K562 (cell line): Measurements from ENCODE around the gene WASHC2C. TPM values are rescaled to one million over a fixed set of nuclear protein-coding genes. Genes with fewer than 3 reads are reported as not detected.
"Not testable (repeated sequence)": the region's sequence is repeated elsewhere in the genome, so short reads cannot be mapped to it uniquely, and the experiment has no call there.

Source experiments
- ATAC-seq: fragments of 200-7000 bp; cut with Tn5 transposase; 3 replicates; pipeline ENCODE4 v1.9.1; 2020; ENCODE audit warnings: moderate library complexity
- Bru-seq: library from RNA; stranded (reverse); fragments of 400-500 nt; gene quantifications from one replicate; lab custom pipeline; 2021; lab: Mats Ljungman, UMichigan
- BruChase-seq, 2 experiments: library from RNA; stranded (reverse); fragments of 400-500 nt; gene quantifications; one replicate each; lab custom pipeline; 2021; lab: Mats Ljungman, UMichigan
- BruUV-seq: library from RNA; stranded (reverse); fragments of 400-500 nt; replicated peaks from 2 replicates; lab custom pipeline; 2021; lab: Mats Ljungman, UMichigan
- CTCF ChIA-PET: fragments of 300-600 bp; formaldehyde crosslinking; extraction: SDS; loops from one replicate; lab custom pipeline; 2021; ENCODE audit warnings: low intra/inter-chr PET ratio; lab: Yijun Ruan, JAX
- POLR2A ChIA-PET: fragments of 300-600, 350-650 bp; sonication (Branson Sonifier 250); formaldehyde crosslinking; extraction: SDS; loops from one replicate; lab custom pipeline; 2021; ENCODE audit warnings: antibody characterized with exemption, inconsistent platforms; lab: Yijun Ruan, JAX
- DNase-seq, 4 experiments: peaks; one replicate each; pipeline versions ENCODE4 v3.0.0 to v3.0.0-alpha.2; 2011 to 2018; ENCODE audit warnings: low spot score in 3 of 4, mixed read lengths in 3 of 4; ENCODE audit errors: extremely low read depth in 1 of 4
- FAIRE-seq: peaks from 2 replicates; lab custom pipeline; 2011; peaks lifted over from hg19 to GRCh38; lab: Jason Lieb, UNC
- H2AFZ ChIP-seq: 2 replicates; pipeline ENCODE4 v1.6.0; 2011; ENCODE audit warnings: low read depth, low read length, control low read depth, inconsistent platforms
- H3K27ac ChIP-seq: fragments of 200-600 bp; 3 replicates; pipeline ENCODE4 v1.8.0; 2011; ENCODE audit warnings: low read depth, mild to moderate bottlenecking, control low read depth, inconsistent platforms, low read length, moderate library complexity, mixed read lengths; ENCODE audit errors: extremely low read depth
- H3K27me3 ChIP-seq, 2 experiments: fragments of 300-600 bp in 1 of 2; 2 replicates in 1 of 2; 3 replicates in 1 of 2; pipeline versions ENCODE4 v1.6.0 to v1.8.0; 2011; ENCODE audit warnings: inconsistent platforms in 2 of 2, low read length in 2 of 2, mild to moderate bottlenecking in 1 of 2, mixed read lengths in 1 of 2, moderate library complexity in 1 of 2; ENCODE audit not compliant: control insufficient read depth in 2 of 2, insufficient read depth in 2 of 2
- H3K36me3 ChIP-seq: fragments of 300-600 bp; 3 replicates; pipeline ENCODE4 v1.8.0; 2011; ENCODE audit warnings: mild to moderate bottlenecking, low read length, inconsistent platforms; ENCODE audit not compliant: control insufficient read depth, insufficient read depth
- H3K4me1 ChIP-seq, 2 experiments: fragments of 200-600 bp in 1 of 2; replicated peaks in 1 of 2; 2 replicates in 1 of 2; 3 replicates in 1 of 2; pipeline versions ENCODE4 v1.5.1 to v1.8.0; 2011; ENCODE audit warnings: inconsistent platforms in 2 of 2, low read length in 2 of 2, mild to moderate bottlenecking in 1 of 2, mixed read lengths in 1 of 2, moderate library complexity in 1 of 2; ENCODE audit not compliant: control insufficient read depth in 2 of 2, insufficient read depth in 2 of 2
- H3K4me2 ChIP-seq: 2 replicates; pipeline ENCODE4 v1.6.1; 2011; ENCODE audit warnings: low read length, control low read depth, inconsistent platforms, mixed read lengths; ENCODE audit not compliant: insufficient read depth
- H3K4me3 ChIP-seq: fragments of 200-600 bp; sonication (generic), shearing (Covaris generic); 2 replicates; pipeline ENCODE4 v1.5.1; 2016; ENCODE audit warnings: control low read depth, inconsistent platforms
- H3K79me2 ChIP-seq: fragments of 200-600 bp; 3 replicates; pipeline ENCODE4 v1.8.0; 2011; ENCODE audit warnings: low read length, inconsistent platforms; ENCODE audit not compliant: control insufficient read depth, insufficient read depth
- H3K9ac ChIP-seq, 2 experiments: 2 replicates each; pipeline versions ENCODE4 v1.6.0 to v1.6.1; 2011; ENCODE audit warnings: low read depth in 2 of 2, low read length in 2 of 2, control low read depth in 1 of 2, inconsistent platforms in 1 of 2, mild to moderate bottlenecking in 1 of 2, mixed read lengths in 1 of 2; ENCODE audit not compliant: insufficient read depth in 1 of 2
- H3K9me1 ChIP-seq: one replicate; pipeline ENCODE4 v1.6.0; 2011; ENCODE audit warnings: inconsistent platforms, mild to moderate bottlenecking, low read length, moderate library complexity; ENCODE audit not compliant: control insufficient read depth, insufficient read depth
- H3K9me3 ChIP-seq: replicated peaks from 2 replicates; pipeline ENCODE4 v1.5.1; 2011; ENCODE audit warnings: low read depth, low read length, inconsistent platforms; ENCODE audit not compliant: control insufficient read depth, insufficient read depth
- H4K20me1 ChIP-seq: replicated peaks from 2 replicates; pipeline ENCODE4 v1.6.1; 2011; ENCODE audit warnings: low read length, inconsistent platforms, mixed read lengths; ENCODE audit not compliant: control insufficient read depth, insufficient read depth
- ETV5 ChIP-seq: sonication (generic); formaldehyde crosslinking; IDR thresholded peaks from 2 replicates; pipeline ENCODE4 v1.4.0; 2020; ENCODE audit warnings: low read depth, mild to moderate bottlenecking, missing genetic modification reagents
- L3MBTL2 ChIP-seq: fragments of 450-650 bp; IDR thresholded peaks from 2 replicates; pipeline ENCODE4 v1.6.1; 2016; ENCODE audit warnings: mild to moderate bottlenecking, moderate library complexity
- SMAD4 ChIP-seq: fragments of 250-450 bp; sonication (Bioruptor Pico); conservative IDR thresholded peaks from 2 replicates; pipeline ENCODE4 v1.8.0; 2021; ENCODE audit warnings: inconsistent platforms, mild to moderate bottlenecking, moderate library complexity
- TFAP4 ChIP-seq: sonication (generic); formaldehyde crosslinking; IDR thresholded peaks from 2 replicates; pipeline ENCODE4 v1.8.0; 2022; ENCODE audit warnings: missing genetic modification reagents, mild to moderate bottlenecking, moderate library complexity, borderline replicate concordance
- WGBS: fragments of 100-300 bp; shearing (Covaris generic); methylation state at CpG from one replicate; pipeline ENCODE4 v1.1.6; 2016; ENCODE audit warnings: low coverage, mixed read lengths; ENCODE audit not compliant: insufficient coverage; ENCODE audit errors: missing lambda C conversion rate; 5-methylcytosine and 5-hydroxymethylcytosine counted together
- in situ Hi-C: fragments of 300-500 bp; cut with MboI; formaldehyde crosslinking; loops from 4 replicates; pipeline ENCODE4 v1.15.0; 2018; ENCODE audit warnings: inconsistent platforms, mixed read lengths
- intact Hi-C: fragments of 100-400 bp; cut with micrococcal nuclease; formaldehyde crosslinking; loops from 2 replicates; pipeline ENCODE4 v1.14.2; 2022
- long read RNA-seq, 3 experiments: library from polyadenylated mRNA in 2 of 3; library from RNA in 1 of 3; unstranded in 2 of 3; stranded (forward) in 1 of 3; transcript quantifications; one replicate each; pipeline ENCODE4 v2.0.0, GENCODE V29; 2019 to 2022
- polyA minus RNA-seq, 3 experiments: library from RNA; depleted of rRNA, polyadenylated mRNA; stranded (reverse); fragments of >200 nt; gene quantifications; 2 replicates each; pipeline ENCODE4 v1.2.3, GENCODE V29; 2011
- polyA plus RNA-seq, 8 experiments: library from polyadenylated mRNA; depleted of rRNA in 4 of 8; stranded (reverse) in 5 of 8; unstranded in 3 of 8; fragments of >200 nt; fragmentation: Nextera tagmentation in 2 of 8; fragmentation: Illumina TruSeq in 1 of 8; extraction: Ambion mirVana in 2 of 8; extraction: Trizol in 1 of 8; gene quantifications; 2 replicates each; pipeline versions ENCODE4 v1.2.1 to v1.2.3, GENCODE V29; 2011 to 2014; ENCODE audit warnings: inconsistent platforms in 1 of 8, missing spikeins in 1 of 8
- total RNA-seq, 7 experiments: library from RNA; depleted of rRNA in 6 of 7; stranded (reverse); fragments of >200 nt in 6 of 7; fragmentation: Illumina TruSeq in 2 of 7; extraction: Trizol in 2 of 7; gene quantifications; 2 replicates each; pipeline versions ENCODE4 v1.2.1 to v1.2.3, GENCODE V29; 2011 to 2021; ENCODE audit warnings: low replicate concordance in 1 of 7
- TF ChIP-seq, protein P1 (sequence below), 2 experiments: IDR thresholded peaks; 2 replicates each; pipeline ENCODE4 v1.6.1; 2011; ENCODE audit warnings: borderline replicate concordance in 1 of 2, control low read depth in 1 of 2, low read depth in 1 of 2, low read length in 1 of 2, mild to moderate bottlenecking in 1 of 2, mixed read lengths in 1 of 2, moderate library complexity in 1 of 2; ENCODE audit not compliant: insufficient read depth in 1 of 2, insufficient read length in 1 of 2, poor library complexity in 1 of 2, severe bottlenecking in 1 of 2; ENCODE audit errors: extremely low read depth in 1 of 2

Gene WASHC2C, protein sequence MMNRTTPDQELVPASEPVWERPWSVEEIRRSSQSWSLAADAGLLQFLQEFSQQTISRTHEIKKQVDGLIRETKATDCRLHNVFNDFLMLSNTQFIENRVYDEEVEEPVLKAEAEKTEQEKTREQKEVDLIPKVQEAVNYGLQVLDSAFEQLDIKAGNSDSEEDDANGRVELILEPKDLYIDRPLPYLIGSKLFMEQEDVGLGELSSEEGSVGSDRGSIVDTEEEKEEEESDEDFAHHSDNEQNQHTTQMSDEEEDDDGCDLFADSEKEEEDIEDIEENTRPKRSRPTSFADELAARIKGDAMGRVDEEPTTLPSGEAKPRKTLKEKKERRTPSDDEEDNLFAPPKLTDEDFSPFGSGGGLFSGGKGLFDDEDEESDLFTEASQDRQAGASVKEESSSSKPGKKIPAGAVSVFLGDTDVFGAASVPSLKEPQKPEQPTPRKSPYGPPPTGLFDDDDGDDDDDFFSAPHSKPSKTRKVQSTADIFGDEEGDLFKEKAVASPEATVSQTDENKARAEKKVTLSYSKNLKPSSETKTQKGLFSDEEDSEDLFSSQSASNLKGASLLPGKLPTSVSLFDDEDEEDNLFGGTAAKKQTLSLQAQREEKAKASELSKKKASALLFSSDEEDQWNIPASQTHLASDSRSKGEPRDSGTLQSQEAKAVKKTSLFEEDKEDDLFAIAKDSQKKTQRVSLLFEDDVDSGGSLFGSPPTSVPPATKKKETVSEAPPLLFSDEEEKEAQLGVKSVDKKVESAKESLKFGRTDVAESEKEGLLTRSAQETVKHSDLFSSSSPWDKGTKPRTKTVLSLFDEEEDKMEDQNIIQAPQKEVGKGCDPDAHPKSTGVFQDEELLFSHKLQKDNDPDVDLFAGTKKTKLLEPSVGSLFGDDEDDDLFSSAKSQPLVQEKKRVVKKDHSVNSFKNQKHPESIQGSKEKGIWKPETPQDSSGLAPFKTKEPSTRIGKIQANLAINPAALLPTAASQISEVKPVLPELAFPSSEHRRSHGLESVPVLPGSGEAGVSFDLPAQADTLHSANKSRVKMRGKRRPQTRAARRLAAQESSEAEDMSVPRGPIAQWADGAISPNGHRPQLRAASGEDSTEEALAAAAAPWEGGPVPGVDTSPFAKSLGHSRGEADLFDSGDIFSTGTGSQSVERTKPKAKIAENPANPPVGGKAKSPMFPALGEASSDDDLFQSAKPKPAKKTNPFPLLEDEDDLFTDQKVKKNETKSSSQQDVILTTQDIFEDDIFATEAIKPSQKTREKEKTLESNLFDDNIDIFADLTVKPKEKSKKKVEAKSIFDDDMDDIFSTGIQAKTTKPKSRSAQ (N-terminal part only)
- 35.3 and 105 TPM in 2 replicates for total RNA-seq (2011; cell fraction: chromatin; rRNA removed; ENCODE audit: low replicate concordance)
- total RNA-seq (2011; cell fraction: nucleolus; rRNA removed) = 14.8 and 18.8 TPM in 2 replicates
- 36.3 and 40.6 TPM in 2 replicates for total RNA-seq (2011; cell fraction: nucleoplasm; rRNA removed)
- total RNA-seq (2014; rRNA removed) = 24.1 and 24.8 TPM in 2 replicates
- 25.1 and 27.8 TPM in 2 replicates for total RNA-seq (2014; rRNA removed; fragmentation: Illumina TruSeq; extraction: Trizol)
- total RNA-seq (2015; rRNA removed; fragmentation: Illumina TruSeq; extraction: Trizol) = 36.8 and 37.7 TPM in 2 replicates
- 25.9 and 28.4 TPM in 2 replicates for total RNA-seq (2021)
- polyA plus RNA-seq (2011; rRNA removed) = 17.5 and 20.9 TPM in 2 replicates
- 7.0 and 7.6 TPM in 2 replicates for polyA plus RNA-seq (2011; cell fraction: cytosol; rRNA removed)
- 47.1 and 48.7 TPM in 2 replicates for polyA plus RNA-seq (2011; cell fraction: nucleus; rRNA removed)
- polyA plus RNA-seq (2012) = 23.4 and 25.2 TPM in 2 replicates
- 24.4 and 28.4 TPM in 2 replicates for polyA plus RNA-seq (2014; fragmentation: Illumina TruSeq; extraction: Trizol)
- 1 to 10 TPM; 3.2 to 5.3 TPM for polyA plus RNA-seq (2014; fragmentation: Nextera tagmentation; extraction: Ambion mirVana)
- 18.3 and 21.6 TPM in 2 replicates for polyA plus RNA-seq (2014; rRNA removed)
- 76.4 and 96.4 TPM in 2 replicates for polyA minus RNA-seq (2011; rRNA and poly(A)+ RNA removed)
- polyA minus RNA-seq (2011; cell fraction: cytosol; rRNA and poly(A)+ RNA removed) = 12.7 and 13.1 TPM in 2 replicates
- polyA minus RNA-seq (2011; cell fraction: nucleus; rRNA and poly(A)+ RNA removed) = 12.4 and 25.1 TPM in 2 replicates
- Bru-seq, nascent RNA = percentile 71 among the genes with signal in this experiment
- BruChase-seq, experiment 1, labeled RNA remaining after a 2-hour chase = percentile 76 among the genes with signal in this experiment
- BruChase-seq, experiment 2, labeled RNA remaining after a 6-hour chase = percentile 81 among the genes with signal in this experiment
- long read RNA-seq, experiment 1, full-length matches to known transcripts = 47 of 138 reads
- long read RNA-seq, experiment 1, partial matches to known transcripts = 28 of 138 reads
- long read RNA-seq, experiment 1, other reads (novel, unspliced or antisense) = 63 of 138 reads
- long read RNA-seq, experiment 2, full-length matches to known transcripts = 4 of 18 reads
- long read RNA-seq, experiment 2, partial matches to known transcripts = 8 of 18 reads
- long read RNA-seq, experiment 2, other reads (novel, unspliced or antisense) = 6 of 18 reads
- long read RNA-seq, experiment 3, full-length matches to known transcripts = 1 of 17 reads
- long read RNA-seq, experiment 3, partial matches to known transcripts = 10 of 17 reads
- long read RNA-seq, experiment 3, other reads (novel, unspliced or antisense) = 6 of 17 reads

GRCh38 chr10:45726703-45727420, at the start of gene WASHC2C:
TSS of gene WASHC2C (plus strand) at chr10:45727266. CDS start at chr10:45727318, 52 bp downstream.
- in situ Hi-C loops = loop anchor here (10.0 kb wide), 1 partner anchor 262 kb away; no protein-coding TSS in a partner anchor
- TF ChIP-seq, protein P1, sequence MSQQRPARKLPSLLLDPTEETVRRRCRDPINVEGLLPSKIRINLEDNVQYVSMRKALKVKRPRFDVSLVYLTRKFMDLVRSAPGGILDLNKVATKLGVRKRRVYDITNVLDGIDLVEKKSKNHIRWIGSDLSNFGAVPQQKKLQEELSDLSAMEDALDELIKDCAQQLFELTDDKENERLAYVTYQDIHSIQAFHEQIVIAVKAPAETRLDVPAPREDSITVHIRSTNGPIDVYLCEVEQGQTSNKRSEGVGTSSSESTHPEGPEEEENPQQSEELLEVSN (IDR thresholded peaks at IDR 0.05; ENCODE audit: borderline replicate concordance in 1 of 2, extremely low read depth in 1 of 2, insufficient read depth in 1 of 2, insufficient read length in 1 of 2, low read depth in 1 of 2, low read length in 1 of 2, poor library complexity in 1 of 2, severe bottlenecking in 1 of 2) = peak; percentile 46 to 69
- TF ChIP-seq TFAP4 (CRISPR knock-in tag) (peak; percentile 32; the same call in 1 of the 2 replicates), ETV5 (CRISPR knock-in tag) (peak; percentile 31; the same call in 1 of the 2 replicates), SMAD4 (CRISPR knock-in tag) (peak; percentile 36; the same call in 1 of the 2 replicates), L3MBTL2 (peak; percentile 61; the same call in 1 of the 2 replicates)

More at GRCh38 chr10:45726703-45727420, at the start of gene WASHC2C:
- POLR2A ChIA-PET, H3K9me3 ChIP-seq, H3K36me3 ChIP-seq, H3K27me3 ChIP-seq, H3K9me1 ChIP-seq, intact Hi-C loops, H4K20me1 ChIP-seq, H3K4me1 ChIP-seq, CTCF ChIA-PET, H3K79me2 ChIP-seq: not testable (repeated sequence)
- H3K9ac ChIP-seq = peak within 1 kb of the TSS; percentile 77 to 92
- H3K27ac ChIP-seq = peak within 1 kb of the TSS; percentile 76; the same call in 2 of the 3 replicates
- FAIRE-seq (peak; percentile 76), ATAC-seq (peak; percentile 97), DNase-seq (peak; percentile 71 to 98 (median 73))
- H3K4me2 ChIP-seq = peak within 1 kb of the TSS; percentile 92
- BruUV-seq = TSS peak; percentile 88
- H2AFZ ChIP-seq = peak within 1 kb of the TSS; percentile 98
- peak within 1 kb of the TSS; percentile 92 for H3K4me3 ChIP-seq
- WGBS = under 1% methylated on average over 31 of the region's 49 CpGs
